HepG2 (cell line): ENCODE results near the gene ANKZF1. TPM values are rescaled to one million over a fixed set of nuclear protein-coding genes. Genes with fewer than 3 reads are reported as not detected.

Source experiments
- ATF6 ChIP-seq: sonication (generic); formaldehyde crosslinking; conservative IDR thresholded peaks from 2 replicates; pipeline ENCODE4 v1.4.0; 2020; ENCODE audit warnings: missing genetic modification reagents
- BRCA1 ChIP-seq: sonication (generic); formaldehyde crosslinking; IDR thresholded peaks from 2 replicates; pipeline ENCODE4 v1.4.0; 2020; ENCODE audit warnings: missing genetic modification reagents
- CBFB ChIP-seq: sonication (generic); formaldehyde crosslinking; IDR thresholded peaks from 2 replicates; pipeline ENCODE4 v1.4.0; 2020; ENCODE audit warnings: missing genetic modification reagents
- DR1 ChIP-seq: sonication (generic); formaldehyde crosslinking; IDR thresholded peaks from 2 replicates; pipeline ENCODE4 v1.8.0; 2021; ENCODE audit warnings: mild to moderate bottlenecking, missing genetic modification reagents, inconsistent platforms
- ERF ChIP-seq: IDR thresholded peaks from 2 replicates; pipeline ENCODE4 v1.6.1; 2018; ENCODE audit warnings: missing biosample characterization, missing genetic modification reagents
- FOXK1 ChIP-seq: sonication (generic); formaldehyde crosslinking; IDR thresholded peaks from 2 replicates; pipeline ENCODE4 v1.4.0; 2020; ENCODE audit warnings: low read depth, missing genetic modification reagents, borderline replicate concordance
- FOXO1 ChIP-seq: sonication (generic); formaldehyde crosslinking; IDR thresholded peaks from 2 replicates; pipeline ENCODE4 v1.4.0; 2020; ENCODE audit warnings: missing genetic modification reagents
- ISL2 ChIP-seq: sonication (generic); formaldehyde crosslinking; IDR thresholded peaks from 2 replicates; pipeline ENCODE4 v1.5.0; 2020; ENCODE audit warnings: missing genetic modification reagents
- ISX ChIP-seq: sonication (generic); formaldehyde crosslinking; conservative IDR thresholded peaks from 2 replicates; pipeline ENCODE4 v1.5.0; 2020; ENCODE audit warnings: missing genetic modification reagents
- KDM5B ChIP-seq: sonication (generic); formaldehyde crosslinking; IDR thresholded peaks from 2 replicates; pipeline ENCODE4 v1.4.0; 2020; ENCODE audit warnings: missing genetic modification reagents, mild to moderate bottlenecking, borderline replicate concordance
- MIER2 ChIP-seq: IDR thresholded peaks from 2 replicates; pipeline ENCODE4 v1.6.1; 2016; ENCODE audit warnings: missing biosample characterization, missing genetic modification reagents
- MXD4 ChIP-seq: IDR thresholded peaks from 2 replicates; pipeline ENCODE4 v1.6.1; 2016; ENCODE audit warnings: mild to moderate bottlenecking, missing biosample characterization, missing genetic modification reagents
- PHF21A ChIP-seq: sonication (generic); formaldehyde crosslinking; IDR thresholded peaks from 2 replicates; pipeline ENCODE4 v1.5.0; 2020; ENCODE audit warnings: mild to moderate bottlenecking, missing genetic modification reagents
- SP140L ChIP-seq: sonication (generic); formaldehyde crosslinking; IDR thresholded peaks from 2 replicates; pipeline ENCODE4 v1.4.0; 2020; ENCODE audit warnings: missing genetic modification reagents, borderline replicate concordance
- STAG1 ChIP-seq: sonication (generic); formaldehyde crosslinking; IDR thresholded peaks from 2 replicates; pipeline ENCODE4 v1.4.0; 2020; ENCODE audit warnings: missing genetic modification reagents
- TFAP4 ChIP-seq: sonication (generic); IDR thresholded peaks from 2 replicates; pipeline ENCODE4 v1.6.1; 2016; ENCODE audit warnings: low read depth, borderline replicate concordance
- ZBTB42 ChIP-seq: sonication (generic); formaldehyde crosslinking; IDR thresholded peaks from 2 replicates; pipeline ENCODE4 v1.5.0; 2020; ENCODE audit warnings: mild to moderate bottlenecking, missing genetic modification reagents
- ZFAT ChIP-seq: sonication (generic); formaldehyde crosslinking; conservative IDR thresholded peaks from 2 replicates; pipeline ENCODE4 v1.8.1; 2023; ENCODE audit warnings: missing genetic modification reagents, inconsistent platforms
- ZNF674 ChIP-seq: sonication (generic); formaldehyde crosslinking; IDR thresholded peaks from 2 replicates; pipeline ENCODE4 v1.5.0; 2020; ENCODE audit warnings: low read depth, mild to moderate bottlenecking, missing genetic modification reagents
- ZNF891 ChIP-seq: sonication (generic); formaldehyde crosslinking; IDR thresholded peaks from 2 replicates; pipeline ENCODE4 v1.5.0; 2020; ENCODE audit warnings: mild to moderate bottlenecking, missing genetic modification reagents
- ZSCAN20 ChIP-seq: sonication (generic); formaldehyde crosslinking; IDR thresholded peaks from 2 replicates; pipeline ENCODE4 v1.4.0; 2020; ENCODE audit warnings: missing genetic modification reagents, mild to moderate bottlenecking, borderline replicate concordance
- polyA plus RNA-seq, 8 experiments: library from polyadenylated mRNA; depleted of rRNA in 3 of 8; stranded (reverse) in 7 of 8; unstranded in 1 of 8; fragments of >200 nt; fragmentation: Illumina TruSeq in 4 of 8; extraction: Trizol in 4 of 8; gene quantifications; 2 replicates each; pipeline versions ENCODE4 v1.2.1 to v1.2.3, GENCODE V29; 2011 to 2016; ENCODE audit warnings: low read depth in 4 of 8, missing spikeins in 1 of 8, mixed read lengths in 1 of 8; ENCODE audit not compliant: insufficient read depth in 1 of 8
- total RNA-seq, 5 experiments: library from RNA; depleted of rRNA; stranded (reverse); fragments of >200 nt; fragmentation: Illumina TruSeq; extraction: Trizol; gene quantifications; 2 replicates each; pipeline ENCODE4 v1.2.3, GENCODE V29; 2016; ENCODE audit warnings: low read depth in 1 of 5
- TF ChIP-seq, protein P1 (sequence below): sonication (generic); formaldehyde crosslinking; IDR thresholded peaks from 2 replicates; pipeline ENCODE4 v1.5.1; 2020; ENCODE audit warnings: missing genetic modification reagents, mild to moderate bottlenecking, borderline replicate concordance
- TF ChIP-seq, protein P2 (sequence below): IDR thresholded peaks from 2 replicates; pipeline ENCODE4 v1.6.1; 2018; ENCODE audit warnings: missing genetic modification reagents, mild to moderate bottlenecking, missing compliant biosample characterization
- TF ChIP-seq, protein P3 (sequence below): sonication (generic); formaldehyde crosslinking; IDR thresholded peaks from 2 replicates; pipeline ENCODE4 v1.4.0; 2020; ENCODE audit warnings: missing genetic modification reagents

Gene ANKZF1
- total and polyA plus RNA-seq, 2 of the 13 experiments (the other 11 are each of a cell fraction or from before 2014, with no cell fraction given) = 25.3 to 128 TPM

DNA sequence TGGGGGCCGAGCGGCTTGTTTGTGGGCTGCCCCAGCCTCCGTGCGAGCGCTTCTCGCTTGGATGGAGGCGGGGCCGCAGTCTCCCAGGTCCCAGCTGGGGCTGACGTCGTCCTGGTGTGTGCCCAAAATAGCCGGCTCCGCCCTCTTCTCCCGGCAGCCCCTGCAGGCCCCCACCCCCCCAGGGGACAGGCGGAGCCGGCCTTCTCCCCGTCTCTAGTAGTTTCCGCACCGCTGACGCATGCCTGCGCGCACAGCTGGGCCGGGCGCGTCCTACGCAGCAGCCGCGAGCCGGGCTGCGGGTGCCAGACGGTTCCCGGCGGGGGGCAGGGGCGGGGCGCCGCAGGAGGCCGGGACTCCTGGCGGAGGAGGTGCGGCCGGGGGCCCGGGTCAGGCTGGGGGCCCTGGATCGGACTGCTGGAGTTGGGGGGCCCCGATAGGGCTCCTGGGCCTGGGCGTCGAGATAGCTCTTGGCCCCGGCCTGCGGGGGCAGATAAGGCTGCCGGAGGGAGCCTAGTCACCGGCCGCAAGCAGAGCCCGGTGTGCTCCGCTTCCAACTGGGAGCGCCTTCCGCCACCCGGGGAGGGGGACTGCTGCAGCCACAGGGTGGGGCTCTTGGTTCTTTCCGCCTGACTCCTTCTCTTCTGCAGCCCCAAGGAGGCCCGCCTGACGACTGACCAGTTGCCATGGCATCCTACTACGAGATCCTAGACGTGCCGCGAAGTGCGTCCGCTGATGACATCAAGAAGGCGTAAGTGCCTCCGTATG, 49.7 kb downstream of the ANKZF1 start, which contains the start of gene DNAJB2 (continued):
- TF ChIP-seq TFAP4 (peak; percentile 98), DR1 (CRISPR knock-in tag) (peak; percentile 84), ZSCAN20 (CRISPR knock-in tag) (peak; percentile 69; the same call in 1 of the 2 replicates), BRCA1 (CRISPR knock-in tag) (0 out of 2 replicates have a peak, but pooled peaks have one; percentile 45), ERF (CRISPR knock-in tag) (peak; percentile 93), ISL2 (peak; percentile 77; the same call in 1 of the 2 replicates), FOXO1 (peak; percentile 60; the same call in 1 of the 2 replicates), KDM5B (CRISPR knock-in tag) (peak; percentile 78; the same call in 1 of the 2 replicates), MIER2 (CRISPR knock-in tag) (peak; percentile 38; the same call in 1 of the 2 replicates), ZNF891 (peak; percentile 92), ISX (CRISPR knock-in tag) (no peak), STAG1 (CRISPR knock-in tag) (0 out of 2 replicates have a peak, but pooled peaks have one; percentile 5), PHF21A (CRISPR knock-in tag) (peak; percentile 93), FOXK1 (peak; percentile 80), ATF6 (CRISPR knock-in tag) (0 out of 2 replicates have a peak, but pooled peaks have one; percentile 59), CBFB (CRISPR knock-in tag) (peak; percentile 50; the same call in 1 of the 2 replicates), ZBTB42 (CRISPR knock-in tag) (0 out of 2 replicates have a peak, but pooled peaks have one; percentile 62), MXD4 (CRISPR knock-in tag) (peak; percentile 92), ZNF674 (CRISPR knock-in tag) (peak; percentile 89; the same call in 1 of the 2 replicates), ZFAT (0 out of 2 replicates have a peak, but pooled peaks have one; percentile 22), SP140L (CRISPR knock-in tag) (0 out of 2 replicates have a peak, but pooled peaks have one; percentile 51)
- TF ChIP-seq, protein P1, sequence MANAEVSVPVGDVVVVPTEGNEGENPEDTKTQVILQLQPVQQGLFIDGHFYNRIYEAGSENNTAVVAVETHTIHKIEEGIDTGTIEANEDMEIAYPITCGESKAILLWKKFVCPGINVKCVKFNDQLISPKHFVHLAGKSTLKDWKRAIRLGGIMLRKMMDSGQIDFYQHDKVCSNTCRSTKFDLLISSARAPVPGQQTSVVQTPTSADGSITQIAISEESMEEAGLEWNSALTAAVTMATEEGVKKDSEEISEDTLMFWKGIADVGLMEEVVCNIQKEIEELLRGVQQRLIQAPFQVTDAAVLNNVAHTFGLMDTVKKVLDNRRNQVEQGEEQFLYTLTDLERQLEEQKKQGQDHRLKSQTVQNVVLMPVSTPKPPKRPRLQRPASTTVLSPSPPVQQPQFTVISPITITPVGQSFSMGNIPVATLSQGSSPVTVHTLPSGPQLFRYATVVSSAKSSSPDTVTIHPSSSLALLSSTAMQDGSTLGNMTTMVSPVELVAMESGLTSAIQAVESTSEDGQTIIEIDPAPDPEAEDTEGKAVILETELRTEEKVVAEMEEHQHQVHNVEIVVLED (CRISPR knock-in tag) = peak; percentile 86
- TF ChIP-seq, protein P2, sequence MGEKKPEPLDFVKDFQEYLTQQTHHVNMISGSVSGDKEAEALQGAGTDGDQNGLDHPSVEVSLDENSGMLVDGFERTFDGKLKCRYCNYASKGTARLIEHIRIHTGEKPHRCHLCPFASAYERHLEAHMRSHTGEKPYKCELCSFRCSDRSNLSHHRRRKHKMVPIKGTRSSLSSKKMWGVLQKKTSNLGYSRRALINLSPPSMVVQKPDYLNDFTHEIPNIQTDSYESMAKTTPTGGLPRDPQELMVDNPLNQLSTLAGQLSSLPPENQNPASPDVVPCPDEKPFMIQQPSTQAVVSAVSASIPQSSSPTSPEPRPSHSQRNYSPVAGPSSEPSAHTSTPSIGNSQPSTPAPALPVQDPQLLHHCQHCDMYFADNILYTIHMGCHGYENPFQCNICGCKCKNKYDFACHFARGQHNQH (CRISPR knock-in tag) = peak; percentile 88
- TF ChIP-seq, protein P3, sequence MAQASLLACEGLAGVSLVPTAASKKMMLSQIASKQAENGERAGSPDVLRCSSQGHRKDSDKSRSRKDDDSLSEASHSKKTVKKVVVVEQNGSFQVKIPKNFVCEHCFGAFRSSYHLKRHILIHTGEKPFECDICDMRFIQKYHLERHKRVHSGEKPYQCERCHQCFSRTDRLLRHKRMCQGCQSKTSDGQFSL (CRISPR knock-in tag) = peak; percentile 87; the same call in 1 of the 2 replicates
